Glomerular visceral epithelial cell (primary cell): Measurements from ENCODE around the gene REC114.

Experiments used
- DNase-seq: peaks from one replicate; pipeline ENCODE4 v3.0.0-alpha.2; 2016; ENCODE audit errors: extremely low spot score

REC114 gene

GRCh38 chr15:73602992-73603391, 160.0 kb downstream of the REC114 start:
- no peak for DNase-seq

GRCh38 chr15:73604477-73604876, 161.5 kb downstream of the REC114 start:
- no peak for DNase-seq

- DNase-seq = no peak
Measured at GRCh38 chr15:73605759-73606436, 162.9 kb downstream of the REC114 start.

DNA sequence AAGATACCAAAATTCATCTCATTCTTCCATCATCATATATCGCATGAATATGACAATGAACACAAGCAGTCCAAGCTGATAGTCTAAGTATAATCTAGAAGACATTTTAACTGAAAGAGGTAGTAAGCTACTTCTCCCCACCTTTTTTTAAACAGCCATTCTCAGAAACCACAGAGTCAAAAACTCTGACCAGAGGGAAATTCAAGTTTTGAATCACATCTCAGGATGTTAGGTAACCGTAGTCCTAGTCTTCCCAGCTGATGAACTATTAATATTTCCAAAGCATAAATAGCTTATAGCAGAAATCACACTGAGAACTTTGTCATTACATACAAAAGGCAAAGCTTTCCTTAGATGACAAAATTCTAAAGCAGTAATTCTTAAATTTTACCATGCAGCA, 164.4 kb downstream of the REC114 start:
- no peak for DNase-seq

GRCh38 chr15:73607843-73608242, 164.9 kb downstream of the REC114 start:
- no peak for DNase-seq

GRCh38 chr15:73608475-73608874, 165.5 kb downstream of the REC114 start:
- DNase-seq = no peak

DNA sequence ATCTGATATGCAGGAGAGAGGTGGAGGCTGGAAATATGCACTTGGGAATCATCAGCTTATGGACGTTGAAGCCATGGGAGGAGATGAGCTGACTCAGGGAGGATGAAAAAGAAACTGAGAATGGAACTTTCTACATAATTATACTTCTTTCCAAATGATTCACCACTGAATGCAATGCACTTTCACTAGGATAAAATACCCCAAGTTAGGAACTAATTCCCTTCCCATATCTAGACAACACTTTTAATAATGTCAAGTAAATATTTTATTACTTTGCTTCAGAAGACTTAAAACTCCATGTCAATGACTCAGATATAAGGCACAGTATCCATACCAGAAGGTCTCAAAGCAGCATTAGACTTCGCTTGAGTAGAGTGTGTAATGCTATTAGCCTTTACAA, 166.0 kb downstream of the REC114 start:
- no peak for DNase-seq
